ENCODE data around the gene TARS3. TPM values are rescaled to one million over a fixed set of nuclear protein-coding genes. Genes with fewer than 3 reads are reported as not detected.
"Not testable (repeated sequence)": the region's sequence is repeated elsewhere in the genome, so short reads cannot be mapped to it uniquely, and the experiment has no call there.

The TARS3 gene
- total and polyA plus RNA-seq, 2 donors from 2014 or later, result 7.8 to 13.8 TPM

DNA sequence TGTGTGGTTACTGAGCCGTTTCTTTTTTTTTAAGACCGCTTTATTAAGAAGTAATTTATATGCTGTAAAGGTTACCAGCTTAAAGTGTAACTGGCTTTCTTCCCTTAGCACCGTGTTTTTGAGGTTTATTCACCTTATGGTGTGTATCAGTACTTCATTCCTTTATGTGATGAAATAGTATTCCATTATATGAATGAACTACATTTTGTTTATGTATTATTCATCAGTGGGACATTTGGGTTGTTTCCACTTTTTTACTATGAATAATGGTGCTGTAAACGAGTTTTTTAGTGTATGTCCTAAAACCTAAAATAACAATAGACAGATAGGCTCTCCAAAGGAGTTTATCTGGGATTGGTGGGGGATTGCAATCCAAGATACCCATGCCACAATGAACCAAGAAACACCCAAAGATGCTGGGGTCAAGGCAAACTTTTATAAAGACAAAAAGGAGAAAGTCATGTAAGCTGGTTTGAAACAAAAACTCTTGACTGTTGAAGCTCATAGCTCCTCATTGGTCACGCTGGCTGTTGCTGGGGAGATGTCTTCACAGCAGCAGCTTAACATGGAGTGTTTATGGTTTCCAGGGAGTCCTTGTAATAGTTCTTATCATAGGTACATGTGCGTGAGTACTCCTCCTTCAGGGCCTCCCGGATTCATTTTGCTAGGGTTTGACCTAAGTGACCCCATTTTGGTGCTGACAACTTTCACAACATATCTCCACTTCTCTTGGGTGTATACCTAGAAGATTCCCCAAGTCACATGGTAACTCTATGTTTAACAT is 88.1 kb downstream of the TARS3 start:
- peaks cover 0 to 5% (median 0%) of the 10 kb centered on the region in 3 donors for H3K4me1 ChIP-seq (ENCODE audit: control insufficient read depth in 2 of 3, insufficient read depth in 2 of 3, low read depth in 1 of 3, low read length in 3 of 3)
- no peak overlapping the region for H3K4me3 ChIP-seq (ENCODE audit: low read length in 3 of 3)
- no peaks in the 10 kb centered on the region for H3K27me3 ChIP-seq (ENCODE audit: control insufficient read depth, insufficient read depth, low read length)
- no peak overlapping the region for H3K9ac ChIP-seq (ENCODE audit: low read length in 3 of 3)
- DNase-seq, result peak in 1 of 5 donors; percentile 19
- H3K27ac ChIP-seq (ENCODE audit: low read depth in 2 of 2, low read length in 2 of 2), result no peak overlapping the region
- TF ChIP-seq, protein P1, sequence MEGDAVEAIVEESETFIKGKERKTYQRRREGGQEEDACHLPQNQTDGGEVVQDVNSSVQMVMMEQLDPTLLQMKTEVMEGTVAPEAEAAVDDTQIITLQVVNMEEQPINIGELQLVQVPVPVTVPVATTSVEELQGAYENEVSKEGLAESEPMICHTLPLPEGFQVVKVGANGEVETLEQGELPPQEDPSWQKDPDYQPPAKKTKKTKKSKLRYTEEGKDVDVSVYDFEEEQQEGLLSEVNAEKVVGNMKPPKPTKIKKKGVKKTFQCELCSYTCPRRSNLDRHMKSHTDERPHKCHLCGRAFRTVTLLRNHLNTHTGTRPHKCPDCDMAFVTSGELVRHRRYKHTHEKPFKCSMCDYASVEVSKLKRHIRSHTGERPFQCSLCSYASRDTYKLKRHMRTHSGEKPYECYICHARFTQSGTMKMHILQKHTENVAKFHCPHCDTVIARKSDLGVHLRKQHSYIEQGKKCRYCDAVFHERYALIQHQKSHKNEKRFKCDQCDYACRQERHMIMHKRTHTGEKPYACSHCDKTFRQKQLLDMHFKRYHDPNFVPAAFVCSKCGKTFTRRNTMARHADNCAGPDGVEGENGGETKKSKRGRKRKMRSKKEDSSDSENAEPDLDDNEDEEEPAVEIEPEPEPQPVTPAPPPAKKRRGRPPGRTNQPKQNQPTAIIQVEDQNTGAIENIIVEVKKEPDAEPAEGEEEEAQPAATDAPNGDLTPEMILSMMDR (IDR thresholded peaks at IDR 0.05; ENCODE audit: borderline replicate concordance, extremely low read depth, insufficient read depth), result no peak
- intact Hi-C loops (cut with DNase I), result no loop called here
- peaks cover 0 to 16% (median 7%) of the 10 kb centered on the region in 3 donors for H3K36me3 ChIP-seq (ENCODE audit: control insufficient read depth in 2 of 3, insufficient read depth in 3 of 3, low read length in 3 of 3)
- no peaks in the 10 kb centered on the region for H3K9me3 ChIP-seq (ENCODE audit: control insufficient read depth in 2 of 3, insufficient read depth in 1 of 3, low read length in 3 of 3)
- FAIRE-seq, result no peak

DNA sequence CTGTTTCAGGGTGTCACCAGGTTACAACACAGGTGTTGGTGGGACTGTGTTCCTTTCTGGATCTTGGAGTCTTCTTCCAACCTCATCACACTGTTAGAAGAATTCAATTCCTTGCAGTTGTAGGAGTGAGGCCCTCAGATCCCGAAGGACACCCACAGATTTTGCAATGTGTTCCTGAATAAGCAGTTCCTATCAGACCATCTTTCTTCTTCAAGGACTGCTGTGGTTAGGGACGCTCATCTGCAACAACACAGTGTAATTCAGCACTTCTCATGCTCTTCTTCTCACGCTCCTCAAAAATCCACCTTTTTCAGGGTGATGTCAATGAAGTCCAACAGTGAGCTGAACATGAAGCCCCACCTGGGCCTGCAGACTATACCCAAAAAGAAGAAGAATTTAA is 90.9 kb downstream of the TARS3 start:
- no peak overlapping the region for H3K27ac ChIP-seq (ENCODE audit: low read depth in 2 of 2, low read length in 2 of 2)
- H3K9me3 ChIP-seq (ENCODE audit: control insufficient read depth in 2 of 3, insufficient read depth in 1 of 3, low read length in 3 of 3), result no peaks in the 10 kb centered on the region
- H3K4me1 ChIP-seq (ENCODE audit: control insufficient read depth in 2 of 3, insufficient read depth in 2 of 3, low read depth in 1 of 3, low read length in 3 of 3), result no peaks in the 10 kb centered on the region
- no peaks in the 10 kb centered on the region for H3K27me3 ChIP-seq (ENCODE audit: control insufficient read depth, insufficient read depth, low read length)
- peaks cover 0 to 4% (median 0%) of the 10 kb centered on the region in 3 donors for H3K36me3 ChIP-seq (ENCODE audit: control insufficient read depth in 2 of 3, insufficient read depth in 3 of 3, low read length in 3 of 3)
- FAIRE-seq, result no peak
- DNase-seq, result no peak
- TF ChIP-seq, protein P1 (IDR thresholded peaks at IDR 0.05; ENCODE audit: borderline replicate concordance, extremely low read depth, insufficient read depth), result no peak
- intact Hi-C loops (cut with DNase I), result no loop called here
- no peak overlapping the region for H3K9ac ChIP-seq (ENCODE audit: low read length in 3 of 3)
- no peak overlapping the region for H3K4me3 ChIP-seq (ENCODE audit: low read length in 3 of 3)

DNA sequence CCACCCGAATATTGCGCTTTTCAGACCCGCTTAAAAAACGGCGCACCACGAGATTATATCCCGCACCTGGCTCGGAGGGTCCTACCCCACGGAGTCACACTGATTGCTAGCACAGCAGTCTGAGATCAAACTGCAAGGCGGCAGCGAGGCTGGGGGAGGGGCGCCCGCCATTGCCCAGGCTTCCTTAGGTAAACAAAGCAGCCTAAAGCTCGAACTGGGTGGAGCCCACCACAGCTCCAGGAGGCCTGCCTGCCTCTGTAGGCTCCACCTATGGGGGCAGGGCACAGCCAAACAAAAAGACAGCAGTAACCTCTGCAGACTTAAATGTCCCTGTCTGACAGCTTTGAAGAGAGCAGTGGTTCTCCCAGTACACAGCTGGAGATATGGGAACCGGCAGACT is 97.5 kb downstream of the TARS3 start:
- H3K27ac ChIP-seq (ENCODE audit: low read depth in 2 of 2, low read length in 2 of 2); H3K9me3 ChIP-seq (ENCODE audit: control insufficient read depth in 2 of 3, insufficient read depth in 1 of 3, low read length in 3 of 3); DNase-seq; H3K4me3 ChIP-seq (ENCODE audit: low read length in 3 of 3); H3K27me3 ChIP-seq (ENCODE audit: control insufficient read depth, insufficient read depth, low read length); FAIRE-seq; H3K9ac ChIP-seq (ENCODE audit: low read length in 3 of 3); intact Hi-C loops (cut with DNase I); H3K36me3 ChIP-seq (ENCODE audit: control insufficient read depth in 2 of 3, insufficient read depth in 3 of 3, low read length in 3 of 3); H3K4me1 ChIP-seq (ENCODE audit: control insufficient read depth in 2 of 3, insufficient read depth in 2 of 3, low read depth in 1 of 3, low read length in 3 of 3): not testable (repeated sequence)

DNA sequence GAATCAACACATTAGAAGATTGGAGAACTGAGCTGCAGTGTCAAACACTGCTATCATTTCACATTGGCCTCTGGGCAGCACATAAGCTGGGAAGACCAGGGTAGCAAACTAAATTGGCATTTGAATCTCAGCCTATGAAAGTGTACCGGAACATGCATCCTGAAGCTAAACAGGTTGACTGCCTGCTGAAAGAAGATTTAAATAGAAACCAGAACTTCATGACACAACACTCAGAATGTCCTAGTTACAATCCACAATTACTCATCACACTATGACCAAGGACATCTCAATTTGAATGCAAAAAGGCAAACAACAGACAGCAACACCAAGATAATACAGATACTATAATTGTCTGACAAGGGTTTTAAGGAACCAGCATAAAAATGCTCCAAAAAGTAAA is 98.3 kb downstream of the TARS3 start:
- H3K4me3 ChIP-seq (ENCODE audit: low read length in 3 of 3), result no peak overlapping the region
- DNase-seq, result no peak
- no peaks in the 10 kb centered on the region for H3K4me1 ChIP-seq (ENCODE audit: control insufficient read depth in 2 of 3, insufficient read depth in 2 of 3, low read depth in 1 of 3, low read length in 3 of 3)
- no peak overlapping the region for H3K27ac ChIP-seq (ENCODE audit: low read depth in 2 of 2, low read length in 2 of 2)
- TF ChIP-seq, protein P1 (IDR thresholded peaks at IDR 0.05; ENCODE audit: borderline replicate concordance, extremely low read depth, insufficient read depth), result no peak
- H3K9ac ChIP-seq (ENCODE audit: low read length in 3 of 3), result no peak overlapping the region
- FAIRE-seq, result no peak
- peaks cover 0 to 4% (median 0%) of the 10 kb centered on the region in 3 donors for H3K36me3 ChIP-seq (ENCODE audit: control insufficient read depth in 2 of 3, insufficient read depth in 3 of 3, low read length in 3 of 3)
- H3K9me3 ChIP-seq (ENCODE audit: control insufficient read depth in 2 of 3, insufficient read depth in 1 of 3, low read length in 3 of 3), result no peaks in the 10 kb centered on the region
- no peaks in the 10 kb centered on the region for H3K27me3 ChIP-seq (ENCODE audit: control insufficient read depth, insufficient read depth, low read length)
- intact Hi-C loops (cut with DNase I), result no loop called here
